Testis (tissue), 2 donors: Measurements from ENCODE around the gene TAF11.

Experiments used
- CTCF ChIP-seq, 3 experiments: fragments of 450-650 bp in 2 of 3; fragments of 200-600 bp in 1 of 3; sonication (generic) in 1 of 3; IDR thresholded peaks; one replicate each; pipeline ENCODE4 v1.5.1; 2016 to 2019; ENCODE audit warnings: antibody characterized with exemption in 3 of 3, mild to moderate bottlenecking in 2 of 3, moderate library complexity in 1 of 3
- POLR2A ChIP-seq: fragments of 450-650 bp; IDR thresholded peaks from one replicate; pipeline ENCODE4 v1.6.1; 2017; ENCODE audit warnings: antibody characterized with exemption, mild to moderate bottlenecking, moderate library complexity

GRCh38 chr6:34897716-34898115 is 9.9 kb upstream of the TAF11 start:
- no peak for TF ChIP-seq POLR2A
- no peak for TF ChIP-seq CTCF (IDR thresholded peaks at IDR 0.05)
